Neural cell (in vitro differentiated cells): ENCODE measurements around the gene CIT. TPM values are rescaled to one million over a fixed set of nuclear protein-coding genes. Genes with fewer than 3 reads are reported as not detected.

Experiments
- H2AFZ ChIP-seq: fragments of 200-600, 300-800 bp; sonication (generic), shearing (Covaris generic); 2 replicates; pipeline ENCODE4 v1.6.0; 2014; ENCODE audit warnings: low read depth, mild to moderate bottlenecking, antibody characterized with exemption, low read length, moderate library complexity
- H3F3A ChIP-seq: fragments of 200-600 bp; shearing (Covaris generic); 2 replicates; pipeline ENCODE4 v1.6.1; 2016; ENCODE audit warnings: mild to moderate bottlenecking, moderate library complexity, mixed read lengths, antibody characterized with exemption, low read length; ENCODE audit not compliant: insufficient read depth, poor library complexity, severe bottlenecking
- H3K27ac ChIP-seq: fragments of 200-600, 300-800 bp; sonication (generic), shearing (Covaris generic); 2 replicates; pipeline ENCODE4 v1.5.1; 2014; ENCODE audit warnings: mild to moderate bottlenecking, low read length, moderate library complexity
- H3K27me3 ChIP-seq: fragments of 300-800, 200-600 bp; sonication (generic), shearing (Covaris generic); 2 replicates; pipeline ENCODE4 v1.6.0; 2014; ENCODE audit warnings: mild to moderate bottlenecking, low read depth, low read length, moderate library complexity; ENCODE audit not compliant: insufficient read depth
- H3K36me3 ChIP-seq: fragments of 300-800, 200-600 bp; sonication (generic), shearing (Covaris generic); 2 replicates; pipeline ENCODE4 v1.5.1; 2014; ENCODE audit warnings: mild to moderate bottlenecking, antibody characterized with exemption, low read length, moderate library complexity; ENCODE audit not compliant: insufficient read depth
- H3K4me2 ChIP-seq: fragments of 300-800, 200-600 bp; sonication (generic), shearing (Covaris generic); 2 replicates; pipeline ENCODE4 v1.6.0; 2014; ENCODE audit warnings: mild to moderate bottlenecking, low read length
- H3K4me3 ChIP-seq: fragments of 300-800, 200-600 bp; sonication (generic), shearing (Covaris generic); 2 replicates; pipeline ENCODE4 v1.5.1; 2014; ENCODE audit warnings: mild to moderate bottlenecking, low read length, moderate library complexity
- H3K79me2 ChIP-seq: fragments of 200-600 bp; shearing (Covaris generic); replicated peaks from 2 replicates; pipeline ENCODE4 v1.6.0; 2014; ENCODE audit warnings: mild to moderate bottlenecking, low read length, moderate library complexity; ENCODE audit not compliant: insufficient read depth
- H3K9ac ChIP-seq: fragments of 300-800, 200-600 bp; sonication (generic), shearing (Covaris generic); 2 replicates; pipeline ENCODE4 v1.6.1; 2016; ENCODE audit warnings: mild to moderate bottlenecking, low read length, mixed read lengths
- H3K9me2 ChIP-seq: fragments of 200-600 bp; shearing (Covaris generic); 2 replicates; pipeline ENCODE4 v1.6.1; 2016; ENCODE audit warnings: mild to moderate bottlenecking, low read length, mixed read lengths; ENCODE audit not compliant: insufficient read depth
- H3K9me3 ChIP-seq: fragments of 200-600, 300-800 bp; sonication (generic), shearing (Covaris generic); 2 replicates; pipeline ENCODE4 v1.6.1; 2016; ENCODE audit warnings: mild to moderate bottlenecking, mixed run types, low read length, moderate library complexity, mixed read lengths
- H4K20me1 ChIP-seq: fragments of 200-600 bp; shearing (Covaris generic); 2 replicates; pipeline ENCODE4 v1.6.1; 2016; ENCODE audit warnings: mild to moderate bottlenecking, mixed run types; ENCODE audit not compliant: insufficient read depth
- CTCF ChIP-seq: fragments of 450-650 bp; IDR thresholded peaks from 2 replicates; pipeline ENCODE4 v1.5.1; 2014; ENCODE audit warnings: antibody characterized with exemption, mild to moderate bottlenecking, moderate library complexity; ENCODE audit not compliant: poor library complexity, severe bottlenecking
- EP300 ChIP-seq: fragments of 450-650 bp; conservative IDR thresholded peaks from 2 replicates; pipeline ENCODE4 v1.6.1; 2014; ENCODE audit warnings: antibody characterized with exemption, mild to moderate bottlenecking, moderate library complexity; ENCODE audit not compliant: poor library complexity, severe bottlenecking
- EZH2 ChIP-seq: fragments of 200-600, 300-800 bp; shearing (Covaris generic), sonication (generic); IDR thresholded peaks from 2 replicates; pipeline ENCODE4 v1.6.1; 2014; ENCODE audit warnings: antibody characterized with exemption, low read length, borderline replicate concordance, mild to moderate bottlenecking; ENCODE audit not compliant: insufficient read depth, poor library complexity, severe bottlenecking
- MXI1 ChIP-seq: fragments of 450-650 bp; conservative IDR thresholded peaks from 2 replicates; pipeline ENCODE4 v1.6.1; 2014; ENCODE audit warnings: antibody characterized with exemption, mild to moderate bottlenecking; ENCODE audit not compliant: poor library complexity, severe bottlenecking
- POLR2AphosphoS5 ChIP-seq: IDR thresholded peaks from 2 replicates; pipeline ENCODE4 v1.6.1; 2012
- RAD21 ChIP-seq: fragments of 450-650 bp; conservative IDR thresholded peaks from 2 replicates; pipeline ENCODE4 v1.6.1; 2014; ENCODE audit warnings: antibody characterized with exemption, mild to moderate bottlenecking, moderate library complexity
- REST ChIP-seq: IDR thresholded peaks from 2 replicates; pipeline ENCODE4 v1.6.1; 2012; ENCODE audit warnings: borderline replicate concordance
- SMC3 ChIP-seq: fragments of 450-650 bp; conservative IDR thresholded peaks from 2 replicates; pipeline ENCODE4 v1.6.1; 2014; ENCODE audit warnings: antibody characterized with exemption, mild to moderate bottlenecking, moderate library complexity; ENCODE audit not compliant: poor library complexity
- TAF1 ChIP-seq: IDR thresholded peaks from 2 replicates; pipeline ENCODE4 v1.6.1; 2012; ENCODE audit warnings: low read depth
- polyA plus RNA-seq: library from polyadenylated mRNA; depleted of rRNA; stranded (reverse); fragments of >200 nt; gene quantifications from 2 replicates; pipeline ENCODE4 v1.2.3, GENCODE V29; 2014

Gene CIT
- polyA plus RNA-seq, 1 donor from 2014 or later, result 3.3 TPM

- Histone ChIP-seq H4K20me1 (no peaks in the 10 kb centered on the region), H3K36me3 (no peaks in the 10 kb centered on the region), H3K79me2 (no peaks in the 10 kb centered on the region), H3K4me3 (no peak overlapping the region), H3F3A (no peaks in the 10 kb centered on the region), H3K9ac (no peak overlapping the region), H2AFZ (no peak overlapping the region), H3K4me2 (no peak overlapping the region), H3K27me3 (no peaks in the 10 kb centered on the region), H3K9me3 (no peaks in the 10 kb centered on the region), H3K27ac (no peak overlapping the region), H3K9me2 (no peaks in the 10 kb centered on the region)
- TF ChIP-seq CTCF (no peak), EP300 (no peak)
Measured at GRCh38 chr12:119808441-119808840, 68.7 kb downstream of the CIT start.

GRCh38 chr12:119807380-119807779 lies 69.7 kb downstream of the CIT start:
- Histone ChIP-seq H3K27ac (no peak overlapping the region), H3K9me3 (no peaks in the 10 kb centered on the region)

More at GRCh38 chr12:119807380-119807779, 69.7 kb downstream of the CIT start:
- TF ChIP-seq EZH2, result no peak
- no peak for TF ChIP-seq REST
- no peak for TF ChIP-seq CTCF
- TF ChIP-seq POLR2AphosphoS5, result no peak
- TF ChIP-seq RAD21, result no peak
- TF ChIP-seq TAF1, result no peak
- no peak for TF ChIP-seq EP300
- TF ChIP-seq MXI1, result no peak
- TF ChIP-seq SMC3, result no peak
- Histone ChIP-seq H3F3A (no peaks in the 10 kb centered on the region), H3K4me3 (no peak overlapping the region), H3K27me3 (no peaks in the 10 kb centered on the region), H3K36me3 (no peaks in the 10 kb centered on the region), H3K79me2 (no peaks in the 10 kb centered on the region), H2AFZ (no peak overlapping the region), H3K9ac (no peak overlapping the region), H3K4me2 (no peak overlapping the region), H4K20me1 (no peaks in the 10 kb centered on the region), H3K9me2 (no peaks in the 10 kb centered on the region)
